ENCODE results near the gene FFAR1.

FFAR1 gene

DNA sequence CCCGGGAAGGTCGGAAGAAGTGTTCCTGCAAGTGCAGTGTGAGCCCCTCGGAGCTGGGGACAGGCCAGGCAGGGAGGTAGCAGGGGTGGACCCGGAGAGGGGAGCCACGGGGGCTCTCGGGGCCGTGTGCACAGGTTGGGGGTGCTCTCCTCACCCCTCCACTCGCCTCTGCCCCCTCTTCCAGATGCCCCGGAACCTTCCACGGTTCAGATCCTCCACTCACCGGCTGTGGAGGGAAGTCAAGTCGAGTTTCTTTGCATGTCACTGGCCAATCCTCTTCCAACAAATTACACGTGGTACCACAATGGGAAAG, 9.8 kb upstream of the FFAR1 start:
- CTCF ChIA-PET, result no interaction called here

GRCh38 chr19:35340431-35340830, 7.3 kb upstream of the FFAR1 start:
- no peak for TF ChIP-seq NFRKB (IDR thresholded peaks at IDR 0.05)
- no peak for TF ChIP-seq SP1 (IDR thresholded peaks at IDR 0.05)
- TF ChIP-seq HDGF (IDR thresholded peaks at IDR 0.05; ENCODE audit: borderline replicate concordance), result no peak
- no peak for TF ChIP-seq TARDBP (IDR thresholded peaks at IDR 0.05)
- no peak for TF ChIP-seq FOXA1 (IDR thresholded peaks at IDR 0.05)
- no peak for TF ChIP-seq SUZ12 (IDR thresholded peaks at IDR 0.05)
- no peak for TF ChIP-seq FOXK2 (IDR thresholded peaks at IDR 0.05)
- no peak for TF ChIP-seq CTBP1 (IDR thresholded peaks at IDR 0.05; ENCODE audit: borderline replicate concordance)
- TF ChIP-seq ZNF384 (IDR thresholded peaks at IDR 0.05), result no peak
- TF ChIP-seq BHLHE40 (IDR thresholded peaks at IDR 0.05; ENCODE audit: borderline replicate concordance), result no peak
- no peak for DNase-seq (ENCODE audit: extremely low spot score)
- ChIA-PET CTCF (no interaction called here), POLR2A (no interaction called here)

More for the DNA sequence above, 9.8 kb upstream of the FFAR1 start:
- POLR2A ChIA-PET, result no interaction called here
- DNase-seq (ENCODE audit: extremely low spot score), result no peak
- no peak for TF ChIP-seq L3MBTL2 (conservative IDR thresholded peaks at IDR 0.05)
- no peak for TF ChIP-seq CTBP1 (IDR thresholded peaks at IDR 0.05; ENCODE audit: borderline replicate concordance)
- no peak for TF ChIP-seq FOXK2 (IDR thresholded peaks at IDR 0.05)
- no peak for TF ChIP-seq NFRKB (IDR thresholded peaks at IDR 0.05)
- no peak for TF ChIP-seq FOXA1 (IDR thresholded peaks at IDR 0.05)
- no peak for TF ChIP-seq BHLHE40 (IDR thresholded peaks at IDR 0.05; ENCODE audit: borderline replicate concordance)
- TF ChIP-seq PKNOX1 (IDR thresholded peaks at IDR 0.05), result no peak

GRCh38 chr19:35341006-35341405, 6.7 kb upstream of the FFAR1 start:
- no peak for DNase-seq (ENCODE audit: extremely low spot score)
- TF ChIP-seq FOXA1 (IDR thresholded peaks at IDR 0.05) (no peak), BHLHE40 (IDR thresholded peaks at IDR 0.05; ENCODE audit: borderline replicate concordance) (no peak), SP1 (IDR thresholded peaks at IDR 0.05) (no peak), ELF4 (IDR thresholded peaks at IDR 0.05) (no peak), SUZ12 (IDR thresholded peaks at IDR 0.05) (no peak), NFRKB (IDR thresholded peaks at IDR 0.05) (no peak), HDGF (IDR thresholded peaks at IDR 0.05; ENCODE audit: borderline replicate concordance) (no peak), TARDBP (IDR thresholded peaks at IDR 0.05) (no peak), FOXM1 (IDR thresholded peaks at IDR 0.05; ENCODE audit: borderline replicate concordance) (no peak), CTBP1 (IDR thresholded peaks at IDR 0.05; ENCODE audit: borderline replicate concordance) (no peak), ZNF384 (IDR thresholded peaks at IDR 0.05) (no peak), LEF1 (IDR thresholded peaks at IDR 0.05; ENCODE audit: borderline replicate concordance) (no peak), ARNT (IDR thresholded peaks at IDR 0.05) (no peak), L3MBTL2 (conservative IDR thresholded peaks at IDR 0.05) (no peak), PKNOX1 (IDR thresholded peaks at IDR 0.05) (no peak)
- ChIA-PET POLR2A (no interaction called here), CTCF (no interaction called here)

DNA sequence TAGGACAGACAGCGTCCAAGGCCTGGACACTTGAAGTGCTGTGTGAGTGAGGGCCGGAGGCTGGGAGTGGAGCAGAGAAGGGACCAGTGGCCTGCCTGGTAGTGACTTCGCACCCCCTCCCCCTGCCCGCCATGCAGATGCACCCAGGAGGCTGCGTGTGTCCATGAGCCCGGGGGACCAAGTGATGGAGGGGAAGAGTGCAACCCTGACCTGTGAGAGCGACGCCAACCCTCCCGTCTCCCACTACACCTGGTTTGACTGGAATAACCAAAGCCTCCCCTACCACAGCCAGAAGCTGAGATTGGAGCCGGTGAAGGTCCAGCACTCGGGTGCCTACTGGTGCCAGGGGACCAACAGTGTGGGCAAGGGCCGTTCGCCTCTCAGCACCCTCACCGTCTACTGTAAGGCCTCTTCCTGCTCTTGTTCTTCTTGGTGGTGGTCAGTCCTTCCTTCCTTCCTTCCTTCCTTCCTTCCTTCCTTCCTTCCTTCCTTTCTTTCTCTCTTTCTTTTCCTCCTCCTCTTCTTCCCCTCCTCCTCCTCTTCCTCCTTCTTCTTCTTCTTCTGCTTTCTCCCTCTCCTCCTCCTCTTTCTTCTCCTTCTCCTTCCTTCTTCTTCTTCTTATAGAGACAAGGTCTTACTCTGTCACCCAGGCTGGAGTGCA, 6.0 kb upstream of the FFAR1 start:
- POLR2A ChIA-PET, result no interaction called here
- CTCF ChIA-PET, result no interaction called here
- TF ChIP-seq CTBP1 (IDR thresholded peaks at IDR 0.05; ENCODE audit: borderline replicate concordance) (no peak), SUZ12 (IDR thresholded peaks at IDR 0.05) (no peak), ARNT (IDR thresholded peaks at IDR 0.05) (no peak), FOXM1 (IDR thresholded peaks at IDR 0.05; ENCODE audit: borderline replicate concordance) (no peak), ELF4 (IDR thresholded peaks at IDR 0.05) (no peak), BHLHE40 (IDR thresholded peaks at IDR 0.05; ENCODE audit: borderline replicate concordance) (no peak)
- DNase-seq (ENCODE audit: extremely low spot score), result no peak

DNA sequence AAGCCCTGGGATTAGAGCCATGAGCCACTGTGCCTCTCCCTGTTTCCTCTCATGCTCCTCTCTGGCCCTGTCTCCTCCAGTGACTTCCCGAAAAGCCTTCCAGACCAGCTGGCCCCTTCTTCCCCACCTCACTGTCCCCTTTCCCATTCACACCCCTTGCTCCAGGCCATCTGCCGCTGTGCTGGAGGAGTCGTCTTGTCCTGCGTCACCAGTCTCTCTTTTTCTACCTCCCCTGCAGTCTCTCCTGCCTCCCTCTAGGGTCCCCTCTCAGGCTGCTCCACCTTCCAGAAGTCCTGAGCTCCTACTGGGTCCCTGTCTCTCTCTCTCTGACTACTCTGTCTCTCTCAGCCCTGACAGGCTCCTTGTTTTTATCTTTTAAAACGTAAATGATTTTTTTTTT, 5.3 kb upstream of the FFAR1 start:
- ChIA-PET CTCF (no interaction called here), POLR2A (no interaction called here)
- no peak for TF ChIP-seq BHLHE40 (IDR thresholded peaks at IDR 0.05; ENCODE audit: borderline replicate concordance)
- no peak for TF ChIP-seq FOXK2 (IDR thresholded peaks at IDR 0.05)
- no peak for TF ChIP-seq SP1 (IDR thresholded peaks at IDR 0.05)
- no peak for TF ChIP-seq CTBP1 (IDR thresholded peaks at IDR 0.05; ENCODE audit: borderline replicate concordance)
- DNase-seq (ENCODE audit: extremely low spot score), result no peak

DNA sequence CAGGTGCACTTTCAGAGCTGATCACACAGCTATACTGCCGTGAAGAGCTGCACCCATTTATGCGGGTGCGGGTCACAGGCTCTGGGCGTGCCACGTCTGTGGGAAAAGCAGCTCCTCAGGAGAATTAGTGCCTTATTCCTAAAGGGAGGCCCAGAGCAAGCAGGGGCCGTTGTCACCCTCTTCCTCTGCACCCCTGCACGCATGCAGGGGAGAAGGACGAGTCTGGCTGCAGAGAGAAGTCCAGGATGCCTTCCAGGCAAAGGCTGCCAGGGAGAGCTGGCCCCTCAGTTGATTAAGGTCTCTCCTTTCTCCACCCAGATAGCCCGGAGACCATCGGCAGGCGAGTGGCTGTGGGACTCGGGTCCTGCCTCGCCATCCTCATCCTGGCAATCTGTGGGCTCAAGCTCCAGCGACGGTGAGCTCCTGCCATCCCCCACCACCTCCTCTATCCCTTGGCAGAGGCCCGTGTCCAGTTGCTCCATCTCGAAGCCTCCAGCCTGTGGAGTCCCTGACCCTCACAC, 3.1 kb upstream of the FFAR1 start:
- ChIA-PET POLR2A (no interaction called here), CTCF (no interaction called here)
- TF ChIP-seq L3MBTL2 (conservative IDR thresholded peaks at IDR 0.05) (no peak), SUZ12 (IDR thresholded peaks at IDR 0.05) (no peak)
- no peak for DNase-seq (ENCODE audit: extremely low spot score)

GRCh38 chr19:35345671-35346111, 2.0 kb upstream of the FFAR1 start:
- DNase-seq (ENCODE audit: extremely low spot score), result no peak
- TF ChIP-seq ARNT (IDR thresholded peaks at IDR 0.05) (no peak), TARDBP (IDR thresholded peaks at IDR 0.05) (no peak), ELF4 (IDR thresholded peaks at IDR 0.05) (no peak), SP1 (IDR thresholded peaks at IDR 0.05) (no peak), PKNOX1 (IDR thresholded peaks at IDR 0.05) (no peak), FOXM1 (IDR thresholded peaks at IDR 0.05; ENCODE audit: borderline replicate concordance) (no peak), BHLHE40 (IDR thresholded peaks at IDR 0.05; ENCODE audit: borderline replicate concordance) (no peak), NFRKB (IDR thresholded peaks at IDR 0.05) (no peak), FOXK2 (IDR thresholded peaks at IDR 0.05) (no peak), CTBP1 (IDR thresholded peaks at IDR 0.05; ENCODE audit: borderline replicate concordance) (no peak), LEF1 (IDR thresholded peaks at IDR 0.05; ENCODE audit: borderline replicate concordance) (no peak), SUZ12 (IDR thresholded peaks at IDR 0.05) (no peak), L3MBTL2 (conservative IDR thresholded peaks at IDR 0.05) (no peak), FOXA1 (IDR thresholded peaks at IDR 0.05) (no peak), HDGF (IDR thresholded peaks at IDR 0.05; ENCODE audit: borderline replicate concordance) (no peak), ZNF384 (IDR thresholded peaks at IDR 0.05) (no peak)
- POLR2A ChIA-PET, result no interaction called here
- CTCF ChIA-PET, result no interaction called here
